H1 (cell line): ENCODE data around the gene ADCY3. TPM values are rescaled to one million over a fixed set of nuclear protein-coding genes. Genes with fewer than 3 reads are reported as not detected.

Source experiments
- NRF1 ChIP-seq: IDR thresholded peaks from 2 replicates; pipeline ENCODE4 v1.6.1; 2011; ENCODE audit warnings: mild to moderate bottlenecking, low read depth, low read length, improper control_type of control experiment
- RFX5 ChIP-seq: IDR thresholded peaks from 2 replicates; pipeline ENCODE4 v1.6.1; 2011; ENCODE audit warnings: low read depth, low read length, improper control_type of control experiment, borderline replicate concordance
- SIRT6 ChIP-seq: IDR thresholded peaks from one replicate; pipeline ENCODE4 v1.7.1; 2012; ENCODE audit warnings: low read length, inconsistent platforms
- TAF7 ChIP-seq: optimal IDR thresholded peaks from 2 replicates; pipeline ENCODE3; 2011; ENCODE audit warnings: low read depth, mild to moderate bottlenecking, inconsistent platforms, low read length, moderate library complexity, borderline replicate concordance
- polyA plus RNA-seq, 7 experiments: library from polyadenylated mRNA; depleted of rRNA in 3 of 7; stranded (reverse) in 5 of 7; unstranded in 2 of 7; fragments of >200 nt in 5 of 7; fragments of 200-250 nt in 2 of 7; gene quantifications; 1 replicate in 5 of 7; 2 replicates in 1 of 7; 4 replicates in 1 of 7; pipeline versions ENCODE4 v1.2.1 to v1.2.3, GENCODE V29; 2011 to 2013; ENCODE audit warnings: missing spikeins in 2 of 7, mixed read lengths in 2 of 7
- total RNA-seq: library from RNA; stranded (reverse); fragmentation: NEBNext Ultra II Directional; extraction: Animal tissue kit (Norgen Biotek cat#: 25700); gene quantifications from 2 replicates; pipeline ENCODE4 v1.2.1, GENCODE V29; 2021
- TF ChIP-seq, protein P1 (sequence below): fragments of 300-600 bp; sonication (generic); IDR thresholded peaks from 2 replicates; pipeline ENCODE4 v1.7.1; 2012; ENCODE audit warnings: low read length, moderate library complexity, mild to moderate bottlenecking, inconsistent platforms; ENCODE audit not compliant: insufficient replicate concordance

The ADCY3 gene
- total and polyA plus RNA-seq, 2 of the 8 experiments (the other 6 are each of a cell fraction or from before 2014, with no cell fraction given), result 45.1 to 52.9 TPM

DNA sequence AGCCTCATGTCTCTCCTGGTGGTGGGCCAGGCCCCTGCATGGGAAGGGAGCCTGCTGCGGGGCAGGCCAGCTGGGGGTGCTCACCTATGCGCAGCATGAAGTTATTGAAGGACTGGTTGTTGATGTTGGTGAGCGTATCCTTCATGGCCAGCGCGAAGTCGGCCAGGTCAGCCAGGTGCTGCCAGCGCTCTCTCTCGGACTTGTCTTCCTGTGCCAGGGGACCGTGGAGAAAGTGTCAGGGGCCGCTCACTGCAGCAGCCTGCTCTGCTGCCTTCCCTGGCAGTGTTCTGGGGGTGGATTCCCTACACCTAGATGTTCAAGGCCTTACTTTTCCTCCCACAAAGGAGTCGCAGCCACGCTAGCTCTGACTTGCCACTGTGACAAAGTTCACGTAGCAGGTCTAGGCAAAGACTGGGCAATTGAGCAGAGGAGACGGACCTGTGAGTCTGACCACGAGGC is 98.6 kb downstream of the ADCY3 start (continued):
- TF ChIP-seq RFX5 (no peak), NRF1 (no peak), TAF7 (peak; percentile 7), SIRT6 (no peak)
- TF ChIP-seq, protein P1, sequence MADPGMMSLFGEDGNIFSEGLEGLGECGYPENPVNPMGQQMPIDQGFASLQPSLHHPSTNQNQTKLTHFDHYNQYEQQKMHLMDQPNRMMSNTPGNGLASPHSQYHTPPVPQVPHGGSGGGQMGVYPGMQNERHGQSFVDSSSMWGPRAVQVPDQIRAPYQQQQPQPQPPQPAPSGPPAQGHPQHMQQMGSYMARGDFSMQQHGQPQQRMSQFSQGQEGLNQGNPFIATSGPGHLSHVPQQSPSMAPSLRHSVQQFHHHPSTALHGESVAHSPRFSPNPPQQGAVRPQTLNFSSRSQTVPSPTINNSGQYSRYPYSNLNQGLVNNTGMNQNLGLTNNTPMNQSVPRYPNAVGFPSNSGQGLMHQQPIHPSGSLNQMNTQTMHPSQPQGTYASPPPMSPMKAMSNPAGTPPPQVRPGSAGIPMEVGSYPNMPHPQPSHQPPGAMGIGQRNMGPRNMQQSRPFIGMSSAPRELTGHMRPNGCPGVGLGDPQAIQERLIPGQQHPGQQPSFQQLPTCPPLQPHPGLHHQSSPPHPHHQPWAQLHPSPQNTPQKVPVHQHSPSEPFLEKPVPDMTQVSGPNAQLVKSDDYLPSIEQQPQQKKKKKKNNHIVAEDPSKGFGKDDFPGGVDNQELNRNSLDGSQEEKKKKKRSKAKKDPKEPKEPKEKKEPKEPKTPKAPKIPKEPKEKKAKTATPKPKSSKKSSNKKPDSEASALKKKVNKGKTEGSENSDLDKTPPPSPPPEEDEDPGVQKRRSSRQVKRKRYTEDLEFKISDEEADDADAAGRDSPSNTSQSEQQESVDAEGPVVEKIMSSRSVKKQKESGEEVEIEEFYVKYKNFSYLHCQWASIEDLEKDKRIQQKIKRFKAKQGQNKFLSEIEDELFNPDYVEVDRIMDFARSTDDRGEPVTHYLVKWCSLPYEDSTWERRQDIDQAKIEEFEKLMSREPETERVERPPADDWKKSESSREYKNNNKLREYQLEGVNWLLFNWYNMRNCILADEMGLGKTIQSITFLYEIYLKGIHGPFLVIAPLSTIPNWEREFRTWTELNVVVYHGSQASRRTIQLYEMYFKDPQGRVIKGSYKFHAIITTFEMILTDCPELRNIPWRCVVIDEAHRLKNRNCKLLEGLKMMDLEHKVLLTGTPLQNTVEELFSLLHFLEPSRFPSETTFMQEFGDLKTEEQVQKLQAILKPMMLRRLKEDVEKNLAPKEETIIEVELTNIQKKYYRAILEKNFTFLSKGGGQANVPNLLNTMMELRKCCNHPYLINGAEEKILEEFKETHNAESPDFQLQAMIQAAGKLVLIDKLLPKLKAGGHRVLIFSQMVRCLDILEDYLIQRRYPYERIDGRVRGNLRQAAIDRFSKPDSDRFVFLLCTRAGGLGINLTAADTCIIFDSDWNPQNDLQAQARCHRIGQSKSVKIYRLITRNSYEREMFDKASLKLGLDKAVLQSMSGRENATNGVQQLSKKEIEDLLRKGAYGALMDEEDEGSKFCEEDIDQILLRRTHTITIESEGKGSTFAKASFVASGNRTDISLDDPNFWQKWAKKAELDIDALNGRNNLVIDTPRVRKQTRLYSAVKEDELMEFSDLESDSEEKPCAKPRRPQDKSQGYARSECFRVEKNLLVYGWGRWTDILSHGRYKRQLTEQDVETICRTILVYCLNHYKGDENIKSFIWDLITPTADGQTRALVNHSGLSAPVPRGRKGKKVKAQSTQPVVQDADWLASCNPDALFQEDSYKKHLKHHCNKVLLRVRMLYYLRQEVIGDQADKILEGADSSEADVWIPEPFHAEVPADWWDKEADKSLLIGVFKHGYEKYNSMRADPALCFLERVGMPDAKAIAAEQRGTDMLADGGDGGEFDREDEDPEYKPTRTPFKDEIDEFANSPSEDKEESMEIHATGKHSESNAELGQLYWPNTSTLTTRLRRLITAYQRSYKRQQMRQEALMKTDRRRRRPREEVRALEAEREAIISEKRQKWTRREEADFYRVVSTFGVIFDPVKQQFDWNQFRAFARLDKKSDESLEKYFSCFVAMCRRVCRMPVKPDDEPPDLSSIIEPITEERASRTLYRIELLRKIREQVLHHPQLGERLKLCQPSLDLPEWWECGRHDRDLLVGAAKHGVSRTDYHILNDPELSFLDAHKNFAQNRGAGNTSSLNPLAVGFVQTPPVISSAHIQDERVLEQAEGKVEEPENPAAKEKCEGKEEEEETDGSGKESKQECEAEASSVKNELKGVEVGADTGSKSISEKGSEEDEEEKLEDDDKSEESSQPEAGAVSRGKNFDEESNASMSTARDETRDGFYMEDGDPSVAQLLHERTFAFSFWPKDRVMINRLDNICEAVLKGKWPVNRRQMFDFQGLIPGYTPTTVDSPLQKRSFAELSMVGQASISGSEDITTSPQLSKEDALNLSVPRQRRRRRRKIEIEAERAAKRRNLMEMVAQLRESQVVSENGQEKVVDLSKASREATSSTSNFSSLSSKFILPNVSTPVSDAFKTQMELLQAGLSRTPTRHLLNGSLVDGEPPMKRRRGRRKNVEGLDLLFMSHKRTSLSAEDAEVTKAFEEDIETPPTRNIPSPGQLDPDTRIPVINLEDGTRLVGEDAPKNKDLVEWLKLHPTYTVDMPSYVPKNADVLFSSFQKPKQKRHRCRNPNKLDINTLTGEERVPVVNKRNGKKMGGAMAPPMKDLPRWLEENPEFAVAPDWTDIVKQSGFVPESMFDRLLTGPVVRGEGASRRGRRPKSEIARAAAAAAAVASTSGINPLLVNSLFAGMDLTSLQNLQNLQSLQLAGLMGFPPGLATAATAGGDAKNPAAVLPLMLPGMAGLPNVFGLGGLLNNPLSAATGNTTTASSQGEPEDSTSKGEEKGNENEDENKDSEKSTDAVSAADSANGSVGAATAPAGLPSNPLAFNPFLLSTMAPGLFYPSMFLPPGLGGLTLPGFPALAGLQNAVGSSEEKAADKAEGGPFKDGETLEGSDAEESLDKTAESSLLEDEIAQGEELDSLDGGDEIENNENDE, result no peak
